Activated T-helper 2 cell treated with anti-CD3 and anti-CD28 coated beads, Interferon-gamma antibody, Interleukin-2, Interleukin-4, amounts not matched to agents 10 μg/mL and 5 μg/mL and 100 μg/mL, durations not matched to agents 14 hours and 24 hours and 36 hours (primary cell): ENCODE data around the gene SPOCD1. TPM values are rescaled to one million over a fixed set of nuclear protein-coding genes. Genes with fewer than 3 reads are reported as not detected.
A peak's percentile ranks its signal among the peaks of the same experiment; 100 is the strongest.

Experiments used
- DNase-seq: peaks from one replicate; pipeline ENCODE4 v3.0.0; 2021; ENCODE audit warnings: low spot score
- H3K27ac Mint-ChIP-seq: one replicate; pipeline ENCODE4 v1.8.0; 2021; ENCODE audit warnings: mixed read lengths
- H3K27me3 Mint-ChIP-seq: one replicate; pipeline ENCODE4 v1.8.0; 2021; ENCODE audit warnings: low read depth, mixed read lengths
- H3K36me3 Mint-ChIP-seq: one replicate; pipeline ENCODE4 v1.8.0; 2021; ENCODE audit warnings: low read depth, mixed read lengths
- H3K4me1 Mint-ChIP-seq: one replicate; pipeline ENCODE4 v1.8.0; 2021; ENCODE audit warnings: low read depth, mixed read lengths
- H3K4me3 Mint-ChIP-seq: one replicate; pipeline ENCODE4 v1.8.0; 2021; ENCODE audit warnings: low read depth, mild to moderate bottlenecking, moderate library complexity, mixed read lengths
- H3K9me3 Mint-ChIP-seq: one replicate; pipeline ENCODE4 v1.8.0; 2021; ENCODE audit warnings: mixed read lengths
- intact Hi-C: fragments of 100-400 bp; cut with micrococcal nuclease; formaldehyde crosslinking; loops from one replicate; pipeline ENCODE4 v1.15.1; 2023
- total RNA-seq: library from RNA; stranded (reverse); gene quantifications from 2 replicates; pipeline ENCODE4 v1.2.3, GENCODE V29; 2022

Gene SPOCD1
- total RNA-seq, 1 donor from 2014 or later = not detected

DNA sequence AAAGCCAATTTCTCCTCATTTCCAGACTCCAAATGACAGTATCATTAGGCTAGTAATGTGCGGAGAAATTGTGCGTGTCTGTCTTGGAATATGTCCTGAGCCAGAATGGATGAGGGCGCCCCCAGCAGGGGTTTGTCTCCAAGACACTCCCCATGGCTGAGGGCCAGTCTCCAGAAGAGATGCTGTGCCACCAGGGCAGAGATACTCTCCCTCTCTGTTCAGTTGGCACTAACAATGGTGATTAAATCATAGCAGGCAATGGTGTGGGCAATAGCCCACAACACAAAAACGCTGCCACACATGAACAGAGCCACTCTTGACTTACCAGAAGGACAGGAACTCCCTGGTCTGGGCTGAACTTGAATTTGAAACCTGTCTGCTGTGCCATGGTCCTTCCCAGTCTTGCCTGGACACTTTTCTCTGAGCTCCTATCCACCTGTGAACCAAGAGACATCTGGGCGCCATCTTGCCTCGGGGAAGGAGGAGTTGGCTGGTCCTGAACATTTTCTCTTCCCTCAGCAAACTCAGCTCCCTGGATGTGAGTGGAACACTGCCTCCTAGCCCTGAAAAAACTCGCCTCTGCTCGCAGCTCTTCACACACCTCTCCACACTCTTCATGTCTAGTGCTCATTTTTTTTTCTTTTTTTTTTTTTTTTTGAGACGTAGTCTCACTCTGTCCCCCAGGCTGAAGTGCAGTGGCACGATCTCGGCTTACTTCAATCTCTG, 36.9 kb downstream of the SPOCD1 start:
- H3K27me3 Mint-ChIP-seq = peaks cover 15% of the 10 kb centered on the region

DNA sequence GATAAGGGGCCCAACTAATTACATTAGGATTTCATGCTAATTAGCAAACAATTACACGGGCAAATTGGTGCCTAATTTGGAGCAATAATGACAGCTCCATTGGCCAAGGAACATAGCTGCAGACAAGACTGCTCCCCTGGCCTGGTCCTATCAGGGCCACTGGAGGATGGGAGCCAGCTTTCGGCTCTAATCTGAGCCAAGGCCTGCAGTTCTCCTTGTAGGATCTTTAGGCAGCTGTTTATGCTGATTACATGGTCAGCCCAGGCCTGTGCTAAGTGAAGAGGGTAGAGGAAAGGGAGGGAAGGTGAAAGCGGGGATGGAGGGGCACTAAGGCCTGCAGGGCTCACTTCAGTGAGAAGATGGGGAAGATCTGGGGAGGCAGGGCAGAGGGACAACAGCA, 39.3 kb downstream of the SPOCD1 start:
- H3K27me3 Mint-ChIP-seq = peaks cover 32% of the 10 kb centered on the region
- peaks cover 40% of the 10 kb centered on the region for H3K4me1 Mint-ChIP-seq
- H3K36me3 Mint-ChIP-seq = no peaks in the 10 kb centered on the region
- no peak overlapping the region for H3K4me3 Mint-ChIP-seq
- H3K9me3 Mint-ChIP-seq = no peaks in the 10 kb centered on the region
- no peak overlapping the region for H3K27ac Mint-ChIP-seq
- DNase-seq = no peak
- intact Hi-C loops = no loop called here

More for the DNA sequence above, 36.9 kb downstream of the SPOCD1 start:
- H3K36me3 Mint-ChIP-seq = no peaks in the 10 kb centered on the region
- H3K4me1 Mint-ChIP-seq = peaks cover 22% of the 10 kb centered on the region
- H3K27ac Mint-ChIP-seq = no peak overlapping the region
- no peaks in the 10 kb centered on the region for H3K9me3 Mint-ChIP-seq
- DNase-seq = no peak
- no peak overlapping the region for H3K4me3 Mint-ChIP-seq
- intact Hi-C loops = no loop called here

DNA sequence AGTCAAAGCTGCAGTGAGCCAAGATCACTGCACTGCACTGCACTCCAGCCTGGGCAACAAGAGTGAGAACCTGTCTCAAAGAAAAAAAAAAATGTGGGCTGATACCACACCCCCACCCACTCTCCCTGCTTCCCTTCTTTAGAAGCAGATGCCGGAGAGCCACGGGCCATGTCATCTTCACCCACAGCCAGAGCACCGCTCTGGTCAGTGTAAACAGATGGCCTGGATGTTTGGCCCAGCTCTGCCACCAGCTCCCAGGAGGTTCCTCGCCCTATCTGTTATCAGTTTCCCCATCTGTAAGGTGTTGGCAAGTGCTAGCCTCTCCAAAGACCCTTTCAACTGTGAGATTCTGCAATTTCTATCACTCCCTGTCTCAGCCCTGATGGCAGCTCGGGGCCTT, 39.8 kb downstream of the SPOCD1 start:
- no peaks in the 10 kb centered on the region for H3K36me3 Mint-ChIP-seq
- peaks cover 40% of the 10 kb centered on the region for H3K4me1 Mint-ChIP-seq
- intact Hi-C loops = no loop called here
- H3K9me3 Mint-ChIP-seq = no peaks in the 10 kb centered on the region
- H3K27me3 Mint-ChIP-seq = peaks cover 36% of the 10 kb centered on the region
- H3K27ac Mint-ChIP-seq = no peak overlapping the region
- H3K4me3 Mint-ChIP-seq = no peak overlapping the region
- DNase-seq = no peak

DNA sequence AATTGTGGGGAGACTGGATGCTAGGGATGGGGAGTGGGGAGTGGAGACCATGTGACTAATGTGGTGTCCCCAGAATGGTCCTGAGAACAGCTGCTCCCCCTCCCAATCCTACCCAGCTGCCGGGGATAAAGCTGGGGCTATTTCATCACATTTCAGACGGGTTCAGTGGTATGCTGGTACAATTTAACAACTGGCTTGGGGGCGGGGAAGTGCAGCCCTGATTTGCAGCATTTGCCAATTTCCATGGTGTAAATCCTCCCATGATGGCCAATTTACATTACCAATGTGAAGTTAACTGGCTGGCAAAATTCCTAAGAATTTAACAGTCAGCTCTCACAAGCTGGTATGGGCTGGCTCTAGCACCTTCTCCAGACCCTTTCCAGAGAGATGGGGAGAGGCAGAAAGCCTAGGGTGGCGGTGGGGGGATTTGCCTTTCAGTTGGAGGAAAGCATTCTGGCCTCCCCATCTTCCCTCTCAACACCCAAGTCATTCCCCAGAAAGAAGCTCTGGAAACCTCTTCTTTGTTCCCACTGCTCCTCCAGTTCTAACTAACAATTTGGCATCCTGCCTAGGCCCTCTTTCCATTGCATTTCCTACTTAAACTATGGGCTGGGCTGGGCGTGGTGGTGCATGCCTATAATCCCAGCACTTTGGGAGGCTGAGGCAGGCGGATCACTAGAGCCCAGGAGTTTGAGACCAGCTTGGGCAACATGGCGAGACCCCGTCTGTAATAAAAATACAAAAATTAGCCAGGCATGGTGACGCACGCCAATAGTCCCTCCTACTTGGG, 40.4 kb downstream of the SPOCD1 start:
- H3K4me3 Mint-ChIP-seq = no peak overlapping the region
- H3K36me3 Mint-ChIP-seq = no peaks in the 10 kb centered on the region
- H3K27ac Mint-ChIP-seq = no peak overlapping the region
- peaks cover 37% of the 10 kb centered on the region for H3K27me3 Mint-ChIP-seq
- H3K9me3 Mint-ChIP-seq = no peaks in the 10 kb centered on the region
- intact Hi-C loops = no loop called here
- peaks cover 40% of the 10 kb centered on the region for H3K4me1 Mint-ChIP-seq
- no peak for DNase-seq

DNA sequence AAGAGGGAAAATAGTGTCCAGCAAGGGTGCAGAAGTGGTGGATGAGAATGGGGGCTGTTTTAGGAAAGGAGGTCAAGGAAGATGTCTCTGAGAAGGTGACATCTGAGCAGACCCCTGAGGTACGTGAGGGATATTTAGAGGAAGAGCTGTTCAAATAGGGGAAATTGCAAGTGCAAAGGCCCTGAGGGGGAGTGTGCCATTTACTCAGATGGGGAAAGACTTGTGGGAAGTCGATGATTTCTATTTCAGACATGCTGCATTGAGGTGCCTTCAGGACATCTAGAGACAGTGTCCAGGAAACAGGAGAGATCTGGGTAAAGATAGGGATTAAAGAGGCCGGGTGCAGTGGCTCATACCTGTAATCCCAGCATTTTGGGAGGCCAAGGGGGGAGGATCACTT, 41.3 kb downstream of the SPOCD1 start:
- DNase-seq = no peak
- peaks cover 43% of the 10 kb centered on the region for H3K4me1 Mint-ChIP-seq
- H3K9me3 Mint-ChIP-seq = no peaks in the 10 kb centered on the region
- intact Hi-C loops = no loop called here
- peaks cover 37% of the 10 kb centered on the region for H3K27me3 Mint-ChIP-seq
- no peaks in the 10 kb centered on the region for H3K36me3 Mint-ChIP-seq
- H3K4me3 Mint-ChIP-seq = no peak overlapping the region
- peak overlapping the region; percentile 18 for H3K27ac Mint-ChIP-seq

DNA sequence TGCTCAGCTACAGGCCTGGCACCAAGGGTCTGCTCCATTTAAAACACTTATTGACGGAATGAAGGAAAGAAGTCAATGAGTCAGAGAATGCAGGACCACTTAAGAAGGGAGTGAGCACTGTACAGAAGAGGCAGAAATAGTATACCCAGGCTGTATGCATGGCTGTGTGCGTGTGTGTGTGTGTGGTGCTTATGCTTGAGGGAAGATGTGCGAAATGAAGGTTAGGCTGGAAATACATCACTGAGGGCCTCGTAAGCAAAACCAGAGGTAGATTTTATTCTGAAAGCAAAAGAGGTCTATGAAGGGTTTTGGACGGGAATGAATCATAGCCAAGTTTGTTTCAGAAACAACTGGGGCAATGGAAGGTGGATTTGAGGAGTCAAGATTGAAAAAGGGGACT, 42.0 kb downstream of the SPOCD1 start:
- H3K4me3 Mint-ChIP-seq = no peak overlapping the region
- no peaks in the 10 kb centered on the region for H3K36me3 Mint-ChIP-seq
- H3K9me3 Mint-ChIP-seq = no peaks in the 10 kb centered on the region
- peaks cover 37% of the 10 kb centered on the region for H3K27me3 Mint-ChIP-seq
- intact Hi-C loops = no loop called here
- DNase-seq = no peak
- H3K4me1 Mint-ChIP-seq = peaks cover 49% of the 10 kb centered on the region
- H3K27ac Mint-ChIP-seq = peak overlapping the region; percentile 18

DNA sequence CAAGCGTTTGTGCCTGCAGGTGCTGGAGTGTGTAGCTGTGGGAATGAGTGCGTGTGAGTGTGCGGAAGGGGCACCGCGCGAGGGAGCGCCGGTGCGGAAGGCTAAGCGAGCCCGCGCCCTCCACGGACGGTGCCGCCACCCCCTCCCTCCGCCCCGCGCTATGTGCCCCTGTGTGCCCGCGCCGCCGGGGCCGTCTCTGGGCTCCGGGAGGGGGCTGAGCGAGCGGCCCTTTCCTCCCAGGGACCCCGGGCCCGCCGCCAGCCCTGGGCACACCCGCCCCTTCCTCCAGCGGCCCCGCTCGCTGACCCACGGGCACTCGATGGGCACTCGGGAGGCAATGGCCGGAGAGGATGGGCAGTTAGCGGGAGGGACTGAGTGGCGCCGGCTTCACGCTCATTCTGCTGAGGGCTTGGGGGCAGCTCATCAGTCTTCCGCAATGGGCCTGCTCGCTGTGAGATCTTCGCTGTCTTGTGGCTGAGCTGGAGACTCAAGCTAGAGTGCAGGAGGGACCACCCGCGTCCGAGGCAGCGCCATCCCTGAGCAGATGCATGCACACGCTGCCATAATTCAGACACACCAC, 43.1 kb downstream of the SPOCD1 start:
- Mint-ChIP-seq H3K9me3 (no peaks in the 10 kb centered on the region), H3K4me3 (peak overlapping the region; percentile 78), H3K27ac (peak overlapping the region; percentile 81), H3K36me3 (no peaks in the 10 kb centered on the region), H3K27me3 (peaks cover 37% of the 10 kb centered on the region), H3K4me1 (peaks cover 58% of the 10 kb centered on the region)
- intact Hi-C loops = no loop called here
- no peak for DNase-seq

DNA sequence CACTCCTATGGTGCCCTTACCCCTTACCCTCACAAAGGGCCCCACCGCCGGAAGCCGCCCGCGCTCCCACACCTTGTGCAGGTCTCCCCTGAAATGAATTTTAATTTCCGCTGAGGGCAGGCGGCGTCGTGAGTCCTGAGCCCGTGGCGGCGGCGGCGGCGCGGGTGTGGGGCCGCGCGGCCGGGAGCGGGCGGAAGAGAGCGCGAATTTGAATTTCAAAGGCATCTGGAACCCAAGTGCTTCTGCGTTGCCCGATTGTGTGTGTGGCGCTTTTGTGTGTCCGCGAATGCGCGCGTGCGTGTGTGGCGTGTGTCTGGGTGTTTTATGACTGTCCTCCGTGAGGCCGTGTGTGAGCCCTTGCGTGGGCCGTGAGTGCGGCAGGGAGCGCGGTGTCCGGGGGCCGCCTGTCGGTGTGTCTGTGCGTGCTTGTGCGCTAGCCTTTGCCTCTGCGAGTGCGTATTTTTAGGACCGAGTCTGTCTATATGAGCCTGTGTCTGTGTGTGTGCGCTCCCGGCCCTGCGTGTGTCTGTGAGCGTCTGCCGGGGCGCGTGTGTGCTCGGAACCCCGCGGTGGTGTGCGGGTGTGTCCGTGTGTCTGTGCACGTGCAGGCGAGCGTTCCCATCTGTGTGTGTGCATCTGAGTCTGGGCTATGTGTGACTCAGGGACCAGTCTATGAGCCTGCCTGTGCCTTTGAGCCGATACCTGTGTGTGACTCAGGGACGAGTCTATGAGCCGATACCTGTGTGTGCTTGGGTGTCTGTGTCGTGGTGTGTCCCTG, 43.7 kb downstream of the SPOCD1 start:
- intact Hi-C loops = no loop called here
- peaks cover 58% of the 10 kb centered on the region for H3K4me1 Mint-ChIP-seq
- peak overlapping the region; percentile 78 for H3K4me3 Mint-ChIP-seq
- peak overlapping the region; percentile 81 for H3K27ac Mint-ChIP-seq
- no peak for DNase-seq
- H3K36me3 Mint-ChIP-seq = no peaks in the 10 kb centered on the region
- no peaks in the 10 kb centered on the region for H3K9me3 Mint-ChIP-seq
- H3K27me3 Mint-ChIP-seq = peaks cover 34% of the 10 kb centered on the region

DNA sequence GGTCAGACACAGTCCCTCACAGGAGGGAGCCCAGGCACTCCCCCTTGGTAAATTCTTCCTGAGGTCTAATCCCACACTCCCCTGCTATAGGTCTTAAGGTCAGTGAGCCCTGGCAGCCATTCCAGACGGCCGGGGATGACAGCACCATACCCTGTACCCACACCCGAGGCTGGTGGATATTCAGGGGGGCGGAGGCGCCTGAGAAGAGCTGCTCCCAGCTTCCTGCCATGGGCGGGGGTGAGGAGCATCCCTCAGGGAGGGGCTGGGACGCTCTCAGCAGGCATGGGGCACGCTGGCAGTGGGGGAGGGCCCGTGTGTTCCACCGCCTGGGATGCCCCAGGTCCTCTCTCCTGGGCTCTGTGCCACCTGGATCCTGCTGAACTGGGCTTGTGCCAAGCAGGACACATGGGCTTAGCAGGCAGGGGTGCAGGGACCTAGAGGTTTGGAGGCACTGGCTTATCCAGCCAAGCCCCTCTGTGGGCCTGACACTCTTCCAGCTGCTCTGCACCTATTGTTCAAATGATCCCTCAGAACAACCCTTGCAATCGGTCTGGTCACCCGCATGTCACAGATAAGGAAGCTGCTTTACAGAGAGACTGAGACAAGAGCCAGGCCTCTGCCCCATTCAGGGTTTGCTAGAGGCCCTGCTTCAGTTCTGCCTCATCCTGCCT, 46.0 kb downstream of the SPOCD1 start:
- Mint-ChIP-seq H3K36me3 (no peaks in the 10 kb centered on the region), H3K27me3 (peaks cover 44% of the 10 kb centered on the region), H3K27ac (peak overlapping the region; percentile 74), H3K4me1 (peaks cover 58% of the 10 kb centered on the region), H3K4me3 (no peak overlapping the region), H3K9me3 (no peaks in the 10 kb centered on the region)
- intact Hi-C loops = loop anchor here (1.0 to 10.0 kb wide), 5 partner anchors 19 to 167 kb away; partner anchors contain the start of genes PEF1 and PTP4A2
- no peak for DNase-seq

DNA sequence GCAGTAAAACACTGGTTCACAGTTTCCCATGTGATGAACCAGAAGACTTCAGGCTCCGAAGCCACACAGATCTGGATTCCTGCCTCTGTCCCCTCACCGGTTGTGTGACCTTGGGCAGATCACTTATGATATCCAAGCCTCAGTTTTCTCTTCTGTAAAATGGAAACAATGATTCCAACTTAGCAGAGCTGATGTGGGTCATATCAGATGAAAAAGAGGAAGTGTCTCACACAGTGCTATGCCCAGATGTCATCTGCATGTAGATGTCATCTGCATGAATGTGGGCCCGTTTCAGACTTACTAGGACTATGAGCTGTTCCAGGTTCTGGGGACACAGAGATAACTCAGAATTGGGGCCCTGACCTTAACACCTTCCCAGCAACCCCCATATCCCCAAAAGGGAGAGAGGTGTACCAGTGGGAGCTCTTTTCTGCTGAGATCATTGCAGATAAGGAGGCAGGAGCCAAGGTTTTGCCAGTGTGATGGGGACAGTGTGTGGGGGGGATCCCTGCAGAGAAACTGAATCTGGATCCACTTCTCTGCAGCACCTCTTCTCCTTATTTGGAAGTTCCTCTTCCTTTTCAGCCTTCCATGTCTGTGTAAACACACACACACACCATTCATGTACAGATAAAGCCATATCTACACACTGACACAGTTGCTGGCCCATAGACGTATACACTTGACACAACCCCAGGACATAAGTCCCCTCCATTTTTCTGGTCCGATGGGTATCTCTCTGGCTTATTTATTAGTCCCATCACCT, 46.7 kb downstream of the SPOCD1 start:
- H3K4me1 Mint-ChIP-seq = peaks cover 55% of the 10 kb centered on the region
- no peaks in the 10 kb centered on the region for H3K36me3 Mint-ChIP-seq
- H3K9me3 Mint-ChIP-seq = no peaks in the 10 kb centered on the region
- no peak overlapping the region for H3K4me3 Mint-ChIP-seq
- peak overlapping the region; percentile 76 for H3K27ac Mint-ChIP-seq
- no peak for DNase-seq
- intact Hi-C loops = loop anchor here (1.0 to 10.0 kb wide), 5 partner anchors 20 to 168 kb away; partner anchors contain the start of genes PEF1 and PTP4A2
- H3K27me3 Mint-ChIP-seq = peaks cover 42% of the 10 kb centered on the region

DNA sequence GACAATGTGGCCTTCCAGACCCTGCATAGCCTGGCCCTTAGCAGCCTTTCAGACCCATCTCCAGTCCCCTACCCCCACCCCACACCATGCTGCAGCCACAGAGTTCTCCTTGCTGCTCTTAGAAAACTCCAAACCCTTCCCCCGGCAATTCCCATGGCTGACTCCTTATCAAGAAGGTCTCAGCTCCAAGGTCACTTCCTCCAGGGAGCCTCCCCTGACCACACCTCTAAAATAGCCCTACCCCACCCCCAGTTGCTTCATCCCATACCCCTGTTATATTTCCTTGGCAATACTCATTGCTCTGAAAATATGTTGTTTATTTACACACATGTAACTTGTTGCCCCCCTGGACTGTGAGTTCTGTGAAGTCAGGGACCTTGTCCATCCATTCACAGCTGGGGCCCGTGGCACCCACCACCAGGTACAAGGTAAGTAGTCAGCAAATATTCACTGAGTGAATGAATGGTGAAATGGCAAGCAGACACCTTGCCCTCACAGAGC, 47.4 kb downstream of the SPOCD1 start:
- H3K27me3 Mint-ChIP-seq = peaks cover 38% of the 10 kb centered on the region
- intact Hi-C loops = loop anchor here (2.0 to 10.0 kb wide), 3 partner anchors 20 to 169 kb away; partner anchors contain the start of genes PEF1 and PTP4A2
- no peaks in the 10 kb centered on the region for H3K36me3 Mint-ChIP-seq
- DNase-seq = no peak
- H3K4me3 Mint-ChIP-seq = no peak overlapping the region
- H3K4me1 Mint-ChIP-seq = peaks cover 48% of the 10 kb centered on the region
- no peaks in the 10 kb centered on the region for H3K9me3 Mint-ChIP-seq
- peak overlapping the region; percentile 76 for H3K27ac Mint-ChIP-seq
